IPS-18c (cell line): ENCODE results near the gene BSPRY.
"Not testable (repeated sequence)": the region's sequence is repeated elsewhere in the genome, so short reads cannot be mapped to it uniquely, and the experiment has no call there.

Experiments used
- H3K4me3 ChIP-seq: 2 replicates; pipeline ENCODE4 v1.7.0; 2013; ENCODE audit warnings: low read depth, mild to moderate bottlenecking, low read length, moderate library complexity; ENCODE audit not compliant: insufficient read depth
- H3K9me3 ChIP-seq: one replicate; pipeline ENCODE4 v1.6.1; 2013; ENCODE audit warnings: mild to moderate bottlenecking, low read length, moderate library complexity; ENCODE audit not compliant: control insufficient read depth, insufficient read depth

BSPRY gene

GRCh38 chr9:113401027-113401792 lies 51.9 kb downstream of the BSPRY start, which contains the start of gene ALAD:
TSS of gene ALAD (minus strand) at chr9:113401284. CDS start at chr9:113393559, 7,725 bp downstream.
- H3K9me3 ChIP-seq, result no peaks in the 10 kb centered on the region
- peak within 1 kb of the TSS; percentile 75 for H3K4me3 ChIP-seq

- Histone ChIP-seq H3K9me3 (no peaks in the 10 kb centered on the region), H3K4me3 (no peak overlapping the region)
These were observed 54.3 kb downstream of the BSPRY start for GRCh38 chr9:113403646-113404045.

- H3K4me3 ChIP-seq, H3K9me3 ChIP-seq: not testable (repeated sequence)
These were observed 57.0 kb downstream of the BSPRY start for GRCh38 chr9:113406353-113406752.

GRCh38 chr9:113406873-113407511 lies 57.7 kb downstream of the BSPRY start:
- H3K4me3 ChIP-seq, H3K9me3 ChIP-seq: not testable (repeated sequence)

- Histone ChIP-seq H3K4me3 (peak overlapping the region; percentile 82), H3K9me3 (no peaks in the 10 kb centered on the region)
These were observed 60.1 kb downstream of the BSPRY start for GRCh38 chr9:113409481-113409880.

- Histone ChIP-seq H3K9me3 (no peaks in the 10 kb centered on the region), H3K4me3 (peak overlapping the region; percentile 82)
These were observed 60.5 kb downstream of the BSPRY start for GRCh38 chr9:113409883-113410206.

GRCh38 chr9:113410207-113410864 lies 61.0 kb downstream of the BSPRY start, which contains the start of the genes C9orf43 and POLE3:
TSS of gene C9orf43 (plus strand) at chr9:113410747. CDS start at chr9:113413494, 2,747 bp downstream.
TSS of gene POLE3 (minus strand) at chr9:113410675. CDS start at chr9:113410293, 382 bp downstream.
- Histone ChIP-seq H3K4me3 (peak within 1 kb of the TSS; percentile 82), H3K9me3 (no peaks in the 10 kb centered on the region)

GRCh38 chr9:113416149-113416721 lies 66.9 kb downstream of the BSPRY start:
- Histone ChIP-seq H3K9me3 (no peaks in the 10 kb centered on the region), H3K4me3 (no peak overlapping the region)

GRCh38 chr9:113417370-113417769 lies 68.0 kb downstream of the BSPRY start:
- Histone ChIP-seq H3K9me3 (no peaks in the 10 kb centered on the region), H3K4me3 (no peak overlapping the region)
